ENCODE measurements around the gene TTLL11. TPM values are rescaled to one million over a fixed set of nuclear protein-coding genes. Genes with fewer than 3 reads are reported as not detected.

Gene TTLL11
- total and polyA plus RNA-seq, 2 experiments from 2014 or later: 5.1 to 6.3 TPM

GRCh38 chr9:121814594-121814993 is 278.5 kb downstream of the TTLL11 start:
- Histone ChIP-seq H4K20me1 (ENCODE audit: insufficient read depth) (no peaks in the 10 kb centered on the region), H2AFZ (no peak overlapping the region)

GRCh38 chr9:121813519-121814210 is 279.4 kb downstream of the TTLL11 start:
- Histone ChIP-seq H3K4me3 (no peak overlapping the region), H3K79me2 (ENCODE audit: insufficient read depth) (no peaks in the 10 kb centered on the region), H3K27ac (no peak overlapping the region), H3F3A (ENCODE audit: insufficient read depth) (no peaks in the 10 kb centered on the region), H3K27me3 (replicated peaks; ENCODE audit: insufficient read depth) (no peaks in the 10 kb centered on the region), H3K4me1 (ENCODE audit: insufficient read depth) (no peaks in the 10 kb centered on the region), H2AFZ (no peak overlapping the region), H3K4me2 (ENCODE audit: unreplicated experiment) (no peak overlapping the region), H3K9ac (no peak overlapping the region), H4K20me1 (ENCODE audit: insufficient read depth) (no peaks in the 10 kb centered on the region), H3K36me3 (ENCODE audit: low read depth) (no peaks in the 10 kb centered on the region), H3K9me3 (ENCODE audit: low read depth) (no peaks in the 10 kb centered on the region), H3K9me2 (ENCODE audit: insufficient read depth) (no peaks in the 10 kb centered on the region)
- in situ Hi-C loops (cut with MboI): no loop called here
- WGBS, 2 experiments (ENCODE audit: low coverage in 1 of 2, low lambda C conversion rate in 2 of 2, missing lambda C conversion rate in 2 of 2): 72 to 74% methylated on average over 13 of the region's 13 CpGs
- TF ChIP-seq EZH2 (IDR thresholded peaks at IDR 0.05; ENCODE audit: insufficient read depth, poor library complexity, severe bottlenecking) (no peak), EZH2phosphoT487 (IDR thresholded peaks at IDR 0.05; ENCODE audit: insufficient read depth, low read depth) (no peak)
- DNase-seq: no peak

More at GRCh38 chr9:121814594-121814993, 278.5 kb downstream of the TTLL11 start:
- Histone ChIP-seq H3K79me2 (ENCODE audit: insufficient read depth) (no peaks in the 10 kb centered on the region), H3K9me2 (ENCODE audit: insufficient read depth) (no peaks in the 10 kb centered on the region), H3K27ac (no peak overlapping the region), H3F3A (ENCODE audit: insufficient read depth) (no peaks in the 10 kb centered on the region), H3K36me3 (ENCODE audit: low read depth) (no peaks in the 10 kb centered on the region), H3K27me3 (replicated peaks; ENCODE audit: insufficient read depth) (no peaks in the 10 kb centered on the region), H3K4me3 (no peak overlapping the region), H3K4me2 (ENCODE audit: unreplicated experiment) (no peak overlapping the region), H3K9ac (no peak overlapping the region), H3K9me3 (ENCODE audit: low read depth) (no peaks in the 10 kb centered on the region), H3K4me1 (ENCODE audit: insufficient read depth) (peaks cover 3% of the 10 kb centered on the region; the same call in 1 of the 2 replicates)
- no peak for TF ChIP-seq EZH2phosphoT487 (IDR thresholded peaks at IDR 0.05; ENCODE audit: insufficient read depth, low read depth)
- no peak for TF ChIP-seq EZH2 (IDR thresholded peaks at IDR 0.05; ENCODE audit: insufficient read depth, poor library complexity, severe bottlenecking)
- no peak for DNase-seq
- 89 to 90% methylated on average over 11 of the region's 11 CpGs for WGBS, 2 experiments (ENCODE audit: low coverage in 1 of 2, low lambda C conversion rate in 2 of 2, missing lambda C conversion rate in 2 of 2)
- in situ Hi-C loops (cut with MboI): no loop called here

GRCh38 chr9:121812159-121812735 is 280.9 kb downstream of the TTLL11 start:
- H3F3A ChIP-seq (ENCODE audit: insufficient read depth): no peaks in the 10 kb centered on the region
- TF ChIP-seq EZH2phosphoT487 (IDR thresholded peaks at IDR 0.05; ENCODE audit: insufficient read depth, low read depth): no peak
- no peak for TF ChIP-seq EZH2 (IDR thresholded peaks at IDR 0.05; ENCODE audit: insufficient read depth, poor library complexity, severe bottlenecking)
- no peak overlapping the region for H3K4me2 ChIP-seq (ENCODE audit: unreplicated experiment)
- WGBS, 2 experiments (ENCODE audit: low coverage in 1 of 2, low lambda C conversion rate in 2 of 2, missing lambda C conversion rate in 2 of 2): 76 to 77% methylated on average over 12 of the region's 12 CpGs
- in situ Hi-C loops (cut with MboI): no loop called here
- H2AFZ ChIP-seq: no peak overlapping the region
- H3K4me1 ChIP-seq (ENCODE audit: insufficient read depth): no peaks in the 10 kb centered on the region
- no peaks in the 10 kb centered on the region for H3K27me3 ChIP-seq (replicated peaks; ENCODE audit: insufficient read depth)
- no peak overlapping the region for H3K9ac ChIP-seq
- H3K36me3 ChIP-seq (ENCODE audit: low read depth): no peaks in the 10 kb centered on the region
- no peak overlapping the region for H3K4me3 ChIP-seq
- no peaks in the 10 kb centered on the region for H3K79me2 ChIP-seq (ENCODE audit: insufficient read depth)
- no peaks in the 10 kb centered on the region for H4K20me1 ChIP-seq (ENCODE audit: insufficient read depth)
- H3K9me2 ChIP-seq (ENCODE audit: insufficient read depth): no peaks in the 10 kb centered on the region
- DNase-seq: no peak
- H3K27ac ChIP-seq: no peak overlapping the region
- H3K9me3 ChIP-seq (ENCODE audit: low read depth): no peaks in the 10 kb centered on the region

- no peaks in the 10 kb centered on the region for H3K9me3 ChIP-seq (ENCODE audit: low read depth)
- no peak overlapping the region for H3K27ac ChIP-seq
- TF ChIP-seq EZH2 (IDR thresholded peaks at IDR 0.05; ENCODE audit: insufficient read depth, poor library complexity, severe bottlenecking) (no peak), EZH2phosphoT487 (IDR thresholded peaks at IDR 0.05; ENCODE audit: insufficient read depth, low read depth) (no peak)
- H3K4me2 ChIP-seq (ENCODE audit: unreplicated experiment): no peak overlapping the region
- H2AFZ ChIP-seq: no peak overlapping the region
- no peaks in the 10 kb centered on the region for H3K79me2 ChIP-seq (ENCODE audit: insufficient read depth)
- no peaks in the 10 kb centered on the region for H3K36me3 ChIP-seq (ENCODE audit: low read depth)
- no peaks in the 10 kb centered on the region for H3K4me1 ChIP-seq (ENCODE audit: insufficient read depth)
- no peaks in the 10 kb centered on the region for H3F3A ChIP-seq (ENCODE audit: insufficient read depth)
- DNase-seq: no peak
- no peaks in the 10 kb centered on the region for H4K20me1 ChIP-seq (ENCODE audit: insufficient read depth)
- in situ Hi-C loops (cut with MboI): no loop called here
- no peak overlapping the region for H3K4me3 ChIP-seq
- no peaks in the 10 kb centered on the region for H3K27me3 ChIP-seq (replicated peaks; ENCODE audit: insufficient read depth)
- H3K9me2 ChIP-seq (ENCODE audit: insufficient read depth): no peaks in the 10 kb centered on the region
- H3K9ac ChIP-seq: no peak overlapping the region
- 75% methylated on average over 10 of the region's 10 CpGs for WGBS, 2 experiments (ENCODE audit: low coverage in 1 of 2, low lambda C conversion rate in 2 of 2, missing lambda C conversion rate in 2 of 2)
Measured at GRCh38 chr9:121811751-121812150, 281.4 kb downstream of the TTLL11 start.
